HG03108 (cell line): ENCODE measurements around the gene SENP2.
"Not testable (repeated sequence)": the region's sequence is repeated elsewhere in the genome, so short reads cannot be mapped to it uniquely, and the experiment has no call there.

ENCODE experiments used
- ATAC-seq: cut with Tn5 transposase; IDR thresholded peaks from one replicate; pipeline ENCODE4 v1.9.1; 2021; ENCODE audit warnings: moderate library complexity; ENCODE audit not compliant: unreplicated experiment

The SENP2 gene

DNA sequence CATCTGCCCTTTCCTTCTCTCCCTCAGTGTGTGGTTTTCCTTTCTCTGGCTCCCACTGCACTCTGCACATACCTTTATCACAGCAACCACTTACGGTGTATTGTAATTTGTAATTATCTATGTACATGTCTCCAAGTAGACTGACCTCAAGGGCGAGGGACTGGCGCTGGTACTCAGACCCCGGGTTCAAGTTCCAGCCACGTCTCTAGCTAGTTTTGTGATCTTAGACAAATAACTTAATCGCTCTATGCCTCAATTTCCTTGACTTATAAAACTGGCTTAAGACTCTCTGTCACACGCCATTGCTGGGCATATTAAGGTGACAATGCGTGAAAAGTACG lies 607 bp upstream of the SENP2 start:
- ATAC-seq, result no peak

DNA sequence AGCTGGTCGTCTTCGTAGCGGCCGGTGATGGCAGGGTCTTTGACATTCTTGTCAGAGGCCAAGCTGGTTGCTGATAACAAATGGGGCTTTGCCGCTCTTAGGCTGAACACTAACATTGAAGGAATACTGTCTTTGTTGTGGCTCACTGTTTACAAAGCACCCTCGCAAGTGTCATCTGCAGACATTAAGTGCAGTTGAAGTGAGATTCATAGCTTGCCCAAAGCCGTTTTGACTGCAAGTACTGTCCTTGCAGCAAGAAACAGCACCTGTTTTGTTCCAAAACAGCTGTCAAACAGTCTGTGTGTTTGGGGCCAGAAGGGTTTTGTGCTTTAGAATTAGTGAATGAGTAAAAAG lies 568 bp downstream of the SENP2 start:
- ATAC-seq, result no peak

DNA sequence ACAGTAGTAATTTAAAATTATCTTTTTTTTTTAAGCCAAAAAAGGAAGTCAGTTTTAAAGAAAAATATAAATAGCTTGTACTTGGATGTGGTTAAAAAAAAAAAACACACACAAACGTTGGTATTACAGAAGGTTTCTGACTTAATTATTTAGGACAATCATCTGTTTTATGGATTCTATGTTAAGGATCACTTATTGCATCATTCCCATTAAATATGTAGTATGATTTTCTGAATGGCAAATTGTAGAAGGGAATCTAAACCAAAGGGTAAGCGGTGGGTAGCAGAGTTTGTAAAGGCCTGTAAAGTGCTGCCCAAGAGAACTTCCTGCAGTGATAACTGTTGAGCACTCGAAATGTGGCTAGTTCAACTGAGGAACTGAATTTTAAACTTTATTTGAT lies 8.0 kb downstream of the SENP2 start:
- ATAC-seq, result no peak

DNA sequence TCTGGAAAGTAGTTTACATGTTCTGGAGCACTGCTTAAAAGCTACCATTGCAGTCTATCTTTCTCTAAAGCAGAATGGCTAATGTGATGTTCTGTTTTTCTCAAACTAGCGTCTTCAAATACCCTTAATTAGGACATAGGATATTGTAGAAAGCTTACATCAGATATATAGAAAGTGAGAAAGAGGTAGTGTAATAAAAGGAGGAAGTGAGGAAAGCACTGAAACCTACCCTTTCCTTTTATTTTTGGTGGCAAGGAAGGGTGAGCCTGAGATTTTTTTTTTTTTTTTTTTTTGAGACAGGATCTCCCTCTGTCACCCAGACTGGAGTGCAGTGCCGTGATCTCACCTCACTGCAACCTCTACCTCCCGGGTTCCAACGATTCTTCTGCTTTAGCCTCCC lies 9.4 kb downstream of the SENP2 start:
- no peak for ATAC-seq

DNA sequence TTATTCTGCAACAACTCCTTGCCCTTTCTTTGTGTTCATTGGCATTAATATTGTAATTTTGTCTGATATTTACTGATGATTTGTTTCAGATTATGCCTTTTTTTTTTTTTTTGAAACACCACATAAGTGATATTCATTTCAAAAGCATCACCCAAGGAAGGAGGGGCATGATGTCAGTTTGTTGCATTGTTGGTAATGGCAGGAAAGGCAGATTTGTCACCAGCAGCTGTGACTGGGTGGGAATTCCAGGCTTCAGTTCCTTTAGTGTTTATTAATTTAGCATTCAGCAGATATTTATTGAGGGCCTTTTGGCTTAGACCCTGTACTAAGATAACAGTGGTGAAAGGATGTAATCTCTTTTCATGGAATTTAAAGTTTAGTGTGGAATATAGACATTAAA lies 19.5 kb downstream of the SENP2 start:
- no peak for ATAC-seq

DNA sequence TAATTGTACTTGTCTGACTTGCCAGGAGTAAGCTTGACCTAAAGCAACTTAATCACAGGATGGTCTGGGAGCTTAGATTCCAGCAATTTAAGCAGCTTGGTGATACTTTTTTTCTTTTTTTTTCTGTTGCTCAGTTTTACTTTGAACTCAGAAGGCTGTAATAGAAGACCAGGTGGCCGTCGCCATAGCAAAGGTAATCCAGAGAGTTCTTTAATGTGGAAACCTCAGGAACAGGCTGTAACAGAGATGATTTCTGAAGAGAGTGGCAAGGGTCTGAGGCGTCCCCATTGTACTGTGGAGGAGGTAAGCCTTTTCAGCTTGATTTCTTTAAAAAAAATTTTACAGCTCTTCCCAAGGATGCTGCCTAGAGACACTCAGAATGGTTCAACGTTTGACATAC lies 20.1 kb downstream of the SENP2 start:
- no peak for ATAC-seq

DNA sequence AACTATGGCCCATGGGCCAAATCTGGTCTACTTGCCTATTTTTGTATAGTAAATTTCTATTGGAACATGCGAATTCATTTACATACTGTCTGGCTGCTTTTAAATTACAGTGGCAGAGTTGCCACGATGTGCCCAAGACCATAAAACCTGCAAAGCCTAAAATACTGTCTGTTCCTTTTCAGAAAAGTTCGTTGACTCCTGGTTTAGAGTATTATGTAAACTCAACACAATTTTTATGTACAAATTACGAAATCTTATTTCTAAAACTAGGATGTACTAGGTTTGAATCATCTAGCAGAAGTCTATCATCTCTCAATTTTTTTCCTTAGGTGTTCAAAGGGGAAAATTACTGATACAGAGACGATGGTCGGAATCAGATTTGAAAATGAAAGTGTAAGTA lies 26.9 kb downstream of the SENP2 start:
- ATAC-seq, result no peak

DNA sequence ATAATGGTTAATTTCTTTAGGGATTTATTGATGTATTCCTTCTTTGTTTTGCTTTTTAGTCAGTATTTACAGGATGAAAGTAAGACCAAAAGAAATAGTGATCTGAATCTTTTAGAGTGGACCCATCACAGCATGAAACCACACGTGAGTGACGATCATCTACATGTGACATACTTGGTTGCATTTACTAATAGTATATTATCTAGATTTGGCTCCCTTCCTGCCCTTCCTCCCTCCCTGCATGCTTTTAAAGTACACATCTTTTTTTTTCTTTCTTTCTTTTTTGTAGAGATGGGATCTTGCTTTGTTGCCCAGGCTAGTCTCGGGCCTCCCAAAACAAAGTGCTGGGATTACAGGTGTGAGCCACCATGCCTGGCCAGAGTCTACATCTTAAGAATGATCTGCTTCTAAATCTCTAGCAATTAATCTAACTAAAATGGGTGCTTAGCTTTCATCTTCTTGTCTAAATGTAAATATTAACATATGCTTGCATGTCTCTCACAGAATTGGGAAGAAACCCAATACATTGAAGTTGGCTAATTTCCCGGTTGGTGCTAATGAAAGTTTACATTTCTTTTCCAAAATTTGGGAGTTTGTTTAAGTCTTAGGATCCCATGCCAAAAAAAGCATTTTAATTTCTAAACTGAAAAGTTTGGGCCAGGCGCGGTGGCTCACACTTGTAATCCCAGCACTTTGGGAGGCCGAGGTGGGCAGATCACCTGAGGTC lies 38.0 kb downstream of the SENP2 start:
- ATAC-seq, result no peak

DNA sequence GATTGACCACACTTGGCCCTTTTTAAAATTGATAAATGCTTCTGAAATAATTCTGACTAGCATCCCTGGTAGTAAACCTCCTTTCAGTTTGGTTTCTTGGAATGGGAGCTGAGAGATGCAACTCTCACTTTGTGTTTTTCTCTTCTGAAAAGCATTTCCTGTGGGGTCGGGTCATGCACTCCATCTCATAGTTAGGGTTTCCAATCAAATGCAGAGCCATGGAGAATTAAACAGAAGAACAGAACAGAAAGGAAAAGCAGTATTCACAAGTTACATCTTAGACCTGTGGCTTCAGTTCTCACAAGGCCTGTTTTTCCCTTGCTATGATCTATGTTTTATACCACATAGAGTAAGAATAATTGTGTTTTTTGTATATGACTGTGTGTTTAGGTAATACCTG lies 39.7 kb downstream of the SENP2 start:
- no peak for ATAC-seq

DNA sequence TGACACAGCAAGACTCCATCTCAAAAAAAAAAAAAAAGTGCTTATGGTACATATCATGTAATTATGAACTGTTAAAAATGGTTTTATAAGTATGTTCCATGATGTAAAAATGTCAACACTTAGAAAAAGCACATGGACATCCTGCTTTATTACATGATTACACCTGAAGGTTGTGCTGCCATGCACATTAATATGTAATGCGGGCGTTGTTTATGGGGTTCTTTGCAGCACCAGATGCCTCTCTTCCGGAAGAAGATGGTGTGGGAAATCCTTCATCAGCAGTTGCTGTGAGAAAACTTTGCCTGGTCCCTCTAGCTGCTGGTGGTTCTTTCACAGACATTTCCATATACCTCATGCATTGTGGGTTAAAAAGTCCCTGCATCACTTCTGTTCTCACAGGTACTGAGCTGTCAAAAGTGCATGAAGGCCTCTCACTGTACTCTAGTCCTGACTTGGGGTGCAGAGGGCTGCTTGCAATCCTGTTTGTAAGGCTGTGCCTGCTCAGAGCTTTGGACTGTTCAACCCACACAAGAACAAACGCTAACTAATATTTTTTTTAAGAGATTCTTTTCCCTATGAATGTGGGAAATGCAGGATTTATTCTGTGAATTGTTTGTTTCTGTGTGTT lies 43.6 kb downstream of the SENP2 start:
- no peak for ATAC-seq

DNA sequence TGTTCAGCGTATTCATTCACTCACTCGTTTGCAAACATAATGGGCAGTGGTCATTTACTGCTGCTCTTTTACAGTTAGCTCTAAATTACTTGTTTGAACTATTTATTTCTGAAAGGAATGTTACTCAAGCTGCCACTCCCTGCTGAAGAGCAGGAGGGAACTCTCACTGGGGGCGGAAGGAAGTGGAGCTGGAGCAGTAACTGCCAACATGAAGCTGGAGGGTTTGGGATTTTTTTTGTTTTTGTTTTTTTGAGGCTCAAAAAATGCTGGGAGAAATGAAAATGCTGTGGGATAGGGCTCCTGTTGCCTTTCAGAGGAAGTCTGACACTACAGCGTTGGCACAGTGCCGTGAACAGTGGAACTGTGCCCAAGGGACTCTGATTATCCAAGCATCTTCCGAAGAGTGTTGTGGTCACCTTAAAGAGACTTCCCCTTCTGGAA lies 44.1 kb downstream of the SENP2 start:
- ATAC-seq, result no peak

DNA sequence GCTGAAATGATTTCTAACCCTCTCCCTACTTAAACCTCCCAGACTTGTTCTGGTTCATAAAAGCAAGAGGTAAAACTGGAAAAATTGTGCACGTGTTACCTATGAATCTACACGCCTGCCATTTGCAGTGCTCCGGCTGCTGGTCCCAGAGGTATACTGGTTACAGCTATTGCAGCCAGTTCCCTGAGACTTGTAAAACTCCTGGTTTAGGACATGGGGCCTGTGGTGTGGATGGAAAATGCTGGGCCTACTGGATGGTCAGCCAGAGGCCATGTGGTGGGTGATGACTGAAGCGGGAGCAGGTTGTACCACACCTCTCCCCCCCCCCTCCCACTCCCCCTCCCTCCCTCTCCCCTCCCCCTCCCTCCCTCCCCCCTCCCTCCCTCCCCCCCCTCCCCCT lies 45.0 kb downstream of the SENP2 start:
- ATAC-seq, result no peak

DNA sequence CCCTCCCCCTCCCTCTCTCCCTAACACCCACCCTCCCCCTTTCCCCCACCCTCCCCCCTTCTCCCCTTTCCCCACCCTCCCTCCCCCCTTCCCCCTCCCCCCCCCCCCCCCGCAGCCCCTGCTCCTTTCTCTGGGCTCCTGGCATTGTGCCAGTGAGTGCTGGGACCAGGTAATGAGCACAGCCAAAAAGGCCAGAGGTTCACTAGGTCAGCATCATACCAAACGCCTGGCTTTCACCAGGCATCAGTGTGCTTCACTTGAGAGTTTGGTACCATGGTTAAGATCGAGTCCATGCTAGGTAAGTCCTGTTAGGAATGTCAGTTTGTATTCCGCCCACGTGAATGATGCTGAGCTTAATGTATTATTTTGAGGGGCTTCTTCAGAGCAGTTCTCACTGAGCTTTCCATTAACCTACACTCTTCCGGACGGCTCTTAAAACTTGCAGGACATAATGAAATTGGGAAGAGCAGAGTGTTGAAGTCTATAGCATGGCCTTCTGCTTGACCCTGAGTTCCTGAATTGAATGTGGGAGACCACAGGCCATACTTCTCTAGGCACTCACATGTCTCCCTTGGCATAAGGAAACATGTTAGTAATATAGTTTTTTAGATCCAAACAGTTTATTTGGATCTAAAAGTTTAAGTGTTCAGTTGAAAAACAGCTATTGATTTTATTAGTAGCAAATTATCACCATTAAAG lies 45.6 kb downstream of the SENP2 start:
- no peak for ATAC-seq

DNA sequence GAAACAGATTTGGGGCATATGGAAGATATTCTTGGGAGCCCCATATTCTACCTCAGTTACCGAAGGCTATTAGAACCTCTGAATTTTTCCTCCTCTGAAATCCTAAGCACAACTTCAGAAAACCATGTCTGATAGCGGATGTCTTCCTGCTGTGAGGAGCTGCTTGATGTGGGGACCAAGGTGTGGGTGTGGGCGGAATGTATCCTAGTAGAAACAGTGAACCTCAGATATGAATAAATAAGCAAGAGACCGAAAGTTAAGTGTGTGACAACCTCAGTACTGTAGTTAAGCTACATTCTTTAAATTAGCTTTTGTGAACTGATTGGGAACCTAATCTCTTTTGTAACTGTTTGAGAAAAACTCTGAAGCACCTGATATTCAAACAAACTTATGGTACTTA lies 46.9 kb downstream of the SENP2 start:
- no peak for ATAC-seq

DNA sequence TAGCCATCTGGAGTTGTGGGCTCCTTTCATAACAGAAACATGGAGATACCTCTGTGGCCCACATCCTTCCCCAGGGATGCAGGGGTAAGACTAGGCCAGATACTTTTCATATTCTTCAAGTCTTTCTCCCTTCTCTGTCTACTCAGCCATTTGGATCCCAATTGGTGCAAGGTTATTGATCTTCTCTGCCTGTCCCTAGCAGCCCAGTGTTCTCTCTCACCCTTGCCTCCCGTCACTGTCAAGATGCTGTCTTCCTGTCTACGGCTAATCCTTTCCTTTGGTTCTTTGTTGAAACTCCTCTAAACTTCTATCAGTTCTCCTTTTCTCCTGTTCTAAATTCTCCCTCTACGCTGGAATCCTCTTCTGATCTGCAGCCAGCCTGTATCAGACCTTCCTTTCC lies 51.3 kb downstream of the SENP2 start:
- no peak for ATAC-seq

DNA sequence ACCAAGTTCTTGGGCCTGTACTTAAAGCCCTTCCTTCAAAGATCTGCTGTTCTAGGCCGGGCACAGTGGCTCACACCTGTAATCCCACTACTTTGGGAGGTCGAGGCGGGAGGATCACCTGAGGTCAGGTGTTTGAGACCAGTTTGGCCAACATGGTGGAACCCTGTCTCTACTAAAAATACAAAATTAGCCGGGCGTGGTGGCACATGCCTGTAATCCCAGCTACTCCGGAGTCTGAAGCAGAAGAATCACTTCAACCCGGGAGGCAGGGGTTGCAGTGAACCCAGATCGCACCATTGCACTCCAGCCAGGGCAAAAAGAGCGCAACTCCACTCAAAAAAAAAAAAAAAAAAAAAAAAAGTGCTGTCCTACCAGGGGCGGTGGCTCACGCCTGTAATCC lies 52.6 kb downstream of the SENP2 start:
- ATAC-seq, result not testable (repeated sequence)

DNA sequence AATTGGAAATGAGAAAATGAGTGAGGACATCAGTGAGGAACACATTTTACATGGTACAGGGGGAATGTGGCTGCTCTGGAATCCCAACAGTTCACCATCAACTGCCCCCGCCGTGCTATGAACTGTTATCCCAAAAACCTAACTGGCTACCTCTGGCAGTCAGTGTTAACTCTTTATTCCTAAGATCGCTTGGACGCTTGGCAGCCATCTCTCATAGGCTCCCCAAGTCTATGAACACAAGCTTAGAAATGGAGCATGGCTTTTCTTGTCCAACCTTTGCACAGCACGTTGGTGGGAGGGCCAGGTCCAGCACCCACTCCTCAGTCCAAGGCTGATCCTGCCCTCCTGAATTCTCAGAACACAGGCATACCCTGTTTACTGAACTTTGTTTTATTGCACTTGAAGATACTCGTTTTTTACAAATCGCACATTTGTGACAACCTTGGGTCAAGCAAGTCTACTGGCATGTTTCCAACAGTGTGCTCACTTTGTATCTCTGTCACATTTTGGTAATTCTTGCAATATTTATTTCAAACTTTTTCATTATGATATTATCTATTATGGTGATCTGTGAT lies 53.6 kb downstream of the SENP2 start:
- no peak for ATAC-seq

DNA sequence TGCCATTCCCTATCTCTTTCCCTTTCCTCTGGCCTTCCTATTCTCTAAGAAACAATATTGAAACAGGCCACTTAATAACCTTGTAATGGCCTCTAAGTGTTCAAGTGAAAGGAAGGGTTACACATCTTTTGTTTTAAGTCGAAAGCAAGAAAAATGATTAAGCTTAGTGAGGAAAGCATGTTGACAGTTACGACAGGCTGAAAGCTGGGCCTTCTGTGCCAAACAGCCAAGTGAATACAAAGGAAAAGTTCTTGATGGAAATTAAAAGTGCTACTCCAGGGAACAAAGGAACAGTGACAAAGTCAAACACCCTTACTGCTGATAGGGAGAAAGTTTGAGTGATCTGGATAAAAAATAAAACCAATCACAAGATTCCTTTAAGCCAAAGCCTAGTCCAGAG lies 54.2 kb downstream of the SENP2 start:
- ATAC-seq, result no peak

DNA sequence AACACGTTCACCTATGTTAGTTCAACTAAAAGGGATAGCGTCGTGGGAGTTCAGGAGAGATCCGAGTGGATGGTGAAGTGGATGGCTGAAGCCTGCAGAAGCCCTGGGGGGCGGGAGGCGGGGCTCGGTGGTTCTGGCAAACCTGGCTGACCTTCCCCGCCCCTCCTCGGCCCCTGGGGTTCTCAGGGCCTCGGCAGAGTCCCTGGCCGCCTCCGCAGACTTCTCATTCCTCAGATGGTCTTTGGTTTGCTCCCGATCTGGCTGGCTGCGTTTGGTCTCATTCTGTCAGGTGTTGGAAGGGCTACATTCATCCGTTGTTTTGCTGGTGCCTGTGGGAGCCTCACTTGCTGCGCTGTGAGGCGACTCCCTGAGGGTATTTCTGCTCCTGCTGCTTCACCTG lies 59.1 kb downstream of the SENP2 start:
- not testable (repeated sequence) for ATAC-seq

DNA sequence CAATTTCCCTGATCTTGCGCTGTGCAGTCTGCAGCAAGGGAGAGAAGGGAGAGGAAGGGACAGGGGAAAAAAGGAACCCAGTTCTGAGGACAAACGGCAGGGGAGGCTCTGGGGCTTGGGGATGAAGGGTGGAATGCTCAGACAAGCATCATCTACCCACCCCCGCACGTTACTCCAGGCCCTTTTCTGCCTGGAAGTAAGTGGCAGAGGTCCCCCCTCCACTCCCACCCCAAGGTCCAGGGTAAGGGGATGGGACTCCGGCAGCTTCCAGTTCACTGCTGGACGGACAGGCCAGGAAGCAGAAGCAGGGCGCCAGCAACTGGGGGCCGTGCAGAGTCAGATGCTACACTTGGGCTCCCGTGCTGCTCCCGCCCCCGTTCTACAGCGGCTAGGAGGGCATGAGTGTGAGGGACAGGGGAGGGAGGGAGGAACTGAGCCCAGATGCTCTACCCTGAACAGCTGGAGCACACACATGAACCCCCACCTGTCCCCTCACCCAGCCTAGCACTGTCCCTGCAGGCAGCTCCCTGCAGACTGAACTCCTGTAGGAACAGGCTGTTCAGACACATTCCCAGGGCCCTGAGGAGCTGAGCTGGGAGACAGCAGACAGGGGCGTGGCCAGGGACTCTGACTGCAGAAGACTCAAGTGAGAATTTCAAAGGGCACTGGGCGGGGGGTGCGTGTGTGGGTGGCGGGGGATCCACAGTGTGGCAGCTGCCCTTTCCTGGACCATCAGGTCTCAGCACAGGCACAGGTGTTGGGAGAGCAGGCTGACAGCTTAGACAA lies 59.7 kb downstream of the SENP2 start:
- no peak for ATAC-seq

DNA sequence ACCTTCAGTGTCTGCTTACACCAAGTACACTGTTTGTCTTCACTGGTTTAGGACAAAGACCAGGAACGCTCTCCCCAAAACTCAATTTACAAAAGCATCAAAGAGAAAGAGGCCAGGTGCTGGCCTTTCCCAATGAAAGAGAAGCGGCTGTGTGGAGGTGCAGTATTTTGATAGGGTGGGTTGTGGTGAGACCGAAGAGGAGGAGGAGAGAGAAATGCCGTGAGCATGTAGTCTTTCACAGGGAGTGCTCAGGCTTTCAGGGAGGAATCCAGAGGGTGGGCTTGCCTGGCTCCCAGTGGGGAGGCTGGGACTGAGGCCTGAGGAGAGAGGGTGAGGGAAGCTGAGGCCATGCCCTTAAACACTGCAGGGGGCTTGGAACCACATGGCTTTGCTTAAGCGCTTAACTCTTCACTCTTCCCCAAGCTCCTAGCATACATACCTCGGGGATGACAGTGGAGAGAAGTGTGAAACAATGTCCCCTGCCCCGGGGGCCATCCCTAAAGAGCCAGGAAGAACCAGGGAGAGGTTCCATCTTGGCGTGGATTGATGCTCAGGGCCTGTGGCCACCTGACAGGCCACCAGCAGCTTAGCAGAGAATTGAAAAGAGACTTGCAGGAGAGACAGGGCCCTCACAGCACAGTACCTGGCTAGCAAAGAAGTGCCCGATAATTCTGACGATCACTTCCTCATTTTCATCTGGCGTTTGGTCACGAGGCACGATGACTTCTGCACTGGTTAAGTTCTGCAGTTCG lies 60.5 kb downstream of the SENP2 start:
- no peak for ATAC-seq
